ENCODE data around the gene NAPG.

GRCh38 chr18:10563886-10564285 lies 38.1 kb downstream of the NAPG start:
- TF ChIP-seq CTCF (IDR thresholded peaks at IDR 0.05) (no peak), POLR2A (IDR thresholded peaks at IDR 0.05) (no peak)
